Trophoblast cell (in vitro differentiated cells and primary cell): ENCODE results near the gene TESK1.
"Not testable (repeated sequence)": the region's sequence is repeated elsewhere in the genome, so short reads cannot be mapped to it uniquely, and the experiment has no call there.

ENCODE experiments used
- DNase-seq, 2 donors: peaks; one replicate each; pipeline ENCODE4 v3.0.0-alpha.2; 2016
- H2AFZ ChIP-seq: 2 replicates; pipeline ENCODE4 v1.6.1; 2013; ENCODE audit warnings: low read length, moderate library complexity, mild to moderate bottlenecking; ENCODE audit not compliant: insufficient read depth, poor library complexity
- H2AK5ac ChIP-seq: 2 replicates; pipeline ENCODE4 v1.6.1; 2013; ENCODE audit warnings: mild to moderate bottlenecking, low read length
- H2BK120ac ChIP-seq: 2 replicates; pipeline ENCODE4 v1.6.1; 2013; ENCODE audit warnings: low read length, mild to moderate bottlenecking, moderate library complexity; ENCODE audit not compliant: insufficient read depth, poor library complexity
- H2BK12ac ChIP-seq: 2 replicates; pipeline ENCODE4 v1.6.1; 2013; ENCODE audit warnings: mild to moderate bottlenecking, low read length, moderate library complexity
- H2BK5ac ChIP-seq: 2 replicates; pipeline ENCODE4 v1.6.1; 2013; ENCODE audit warnings: low read length, low read depth, moderate library complexity, mild to moderate bottlenecking; ENCODE audit not compliant: poor library complexity
- H3K14ac ChIP-seq: 2 replicates; pipeline ENCODE4 v1.6.1; 2013; ENCODE audit warnings: mild to moderate bottlenecking, low read length
- H3K18ac ChIP-seq: 2 replicates; pipeline ENCODE4 v1.6.1; 2013; ENCODE audit warnings: mild to moderate bottlenecking, low read length
- H3K23ac ChIP-seq: 2 replicates; pipeline ENCODE4 v1.6.1; 2013; ENCODE audit warnings: low read length
- H3K27ac ChIP-seq: 2 replicates; pipeline ENCODE4 v1.5.1; 2013; ENCODE audit warnings: low read depth, mild to moderate bottlenecking, inconsistent platforms, low read length, moderate library complexity
- H3K27me3 ChIP-seq: 2 replicates; pipeline ENCODE4 v1.6.1; 2013; ENCODE audit warnings: inconsistent platforms, mild to moderate bottlenecking, low read length, moderate library complexity; ENCODE audit not compliant: insufficient read depth
- H3K36me3 ChIP-seq, 2 experiments: 1 replicate in 1 of 2; 2 replicates in 1 of 2; pipeline ENCODE4 v1.6.1; 2013; ENCODE audit warnings: low read length in 2 of 2, mild to moderate bottlenecking in 2 of 2, moderate library complexity in 1 of 2; ENCODE audit not compliant: insufficient read depth in 2 of 2, control insufficient read depth in 1 of 2
- H3K4ac ChIP-seq: 2 replicates; pipeline ENCODE4 v1.6.1; 2013; ENCODE audit warnings: low read depth, mild to moderate bottlenecking, low read length, moderate library complexity
- H3K4me1 ChIP-seq, 2 experiments: 1 replicate in 1 of 2; 2 replicates in 1 of 2; pipeline ENCODE4 v1.6.1; 2013; ENCODE audit warnings: low read length in 2 of 2, mild to moderate bottlenecking in 2 of 2, moderate library complexity in 1 of 2; ENCODE audit not compliant: insufficient read depth in 2 of 2, control insufficient read depth in 1 of 2
- H3K4me2 ChIP-seq: 2 replicates; pipeline ENCODE4 v1.6.1; 2013; ENCODE audit warnings: inconsistent platforms, mild to moderate bottlenecking, low read length, moderate library complexity
- H3K4me3 ChIP-seq: 2 replicates; pipeline ENCODE4 v1.5.1; 2013; ENCODE audit warnings: mild to moderate bottlenecking, low read depth, low read length, inconsistent platforms
- H3K79me1 ChIP-seq: one replicate; pipeline ENCODE4 v1.6.1; 2013; ENCODE audit warnings: low read length
- H3K79me2 ChIP-seq: 2 replicates; pipeline ENCODE4 v1.6.1; 2013; ENCODE audit warnings: low read length, mild to moderate bottlenecking; ENCODE audit not compliant: control insufficient read depth, insufficient read depth, poor library complexity
- H3K9ac ChIP-seq: 2 replicates; pipeline ENCODE4 v1.6.1; 2013; ENCODE audit warnings: mild to moderate bottlenecking, low read length
- H3K9me3 ChIP-seq: 2 replicates; pipeline ENCODE4 v1.6.1; 2013; ENCODE audit warnings: low read depth, mild to moderate bottlenecking, control low read depth, inconsistent platforms, low read length; ENCODE audit not compliant: insufficient read depth
- H4K12ac ChIP-seq: 2 replicates; pipeline ENCODE4 v1.6.1; 2013; ENCODE audit warnings: low read depth, mild to moderate bottlenecking, low read length, moderate library complexity
- H4K8ac ChIP-seq: 2 replicates; pipeline ENCODE4 v1.6.1; 2013; ENCODE audit warnings: low read depth, mild to moderate bottlenecking, low read length, moderate library complexity
- H4K91ac ChIP-seq: one replicate; pipeline ENCODE4 v1.6.1; 2013; ENCODE audit warnings: low read depth, mild to moderate bottlenecking, low read length, moderate library complexity
- WGBS: extraction: QIAGEN DNeasy Blood & Tissue Kit; methylation state at CpG from one replicate; pipeline ENCODE4 v1.1.7; 2013; ENCODE audit warnings: missing lambda C conversion rate; ENCODE audit not compliant: insufficient read length, insufficient coverage; ENCODE audit errors: extremely low coverage; 5-methylcytosine and 5-hydroxymethylcytosine counted together

Gene TESK1

DNA sequence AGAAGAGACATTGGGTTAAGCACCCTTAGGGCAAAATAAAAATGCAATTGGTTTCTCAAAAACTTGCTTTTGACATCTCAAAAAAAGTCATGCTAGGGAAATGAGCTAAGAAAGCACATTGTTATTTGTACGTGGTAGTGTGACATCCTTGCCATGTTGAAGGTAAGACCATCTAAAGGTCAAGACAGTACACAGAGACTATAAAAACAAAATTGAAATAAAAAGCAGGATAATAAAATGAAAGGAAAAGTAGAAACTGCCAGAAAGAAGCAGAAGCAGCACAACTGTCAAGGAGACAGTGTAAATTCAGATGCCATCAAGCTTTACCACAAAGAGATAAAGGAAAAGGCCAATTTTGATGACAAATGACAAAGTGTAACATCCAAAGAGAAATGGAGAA is 34.2 kb downstream of the TESK1 start:
- H4K12ac ChIP-seq, H2AFZ ChIP-seq, H3K9ac ChIP-seq, H3K23ac ChIP-seq, H2BK5ac ChIP-seq, H2BK12ac ChIP-seq, H3K14ac ChIP-seq, H3K4me1 ChIP-seq, H3K4ac ChIP-seq, H3K79me2 ChIP-seq, H3K27ac ChIP-seq, H3K9me3 ChIP-seq, H3K18ac ChIP-seq, DNase-seq, H2AK5ac ChIP-seq, H3K36me3 ChIP-seq, H2BK120ac ChIP-seq, H3K4me3 ChIP-seq, H4K8ac ChIP-seq, H4K91ac ChIP-seq, H3K27me3 ChIP-seq, H3K79me1 ChIP-seq, H3K4me2 ChIP-seq: not testable (repeated sequence)
- WGBS: no CpG with 5 or more reads among the region's 1 CpG

DNA sequence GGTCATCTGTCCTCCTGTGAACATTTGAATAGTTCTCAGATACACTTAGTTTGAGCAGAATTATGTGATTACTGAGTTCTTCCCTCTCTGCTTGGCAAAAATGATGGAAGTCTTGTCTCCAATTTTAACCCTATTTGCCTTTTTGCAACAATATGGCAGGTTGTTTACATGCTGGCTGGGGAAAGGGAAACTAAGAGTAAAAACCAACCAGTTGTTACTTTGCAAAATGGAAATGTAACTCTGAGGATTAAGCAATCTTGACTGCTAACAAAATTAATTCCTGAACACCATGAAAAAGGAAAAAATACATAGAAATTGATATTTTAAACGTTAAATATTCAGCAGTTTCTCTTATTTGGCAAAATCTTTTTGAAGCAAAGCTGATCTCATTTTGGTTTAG is 34.6 kb downstream of the TESK1 start:
- no peak overlapping the region for H4K8ac ChIP-seq
- no peak overlapping the region for H2BK120ac ChIP-seq
- no peak overlapping the region for H3K4me3 ChIP-seq
- H4K12ac ChIP-seq: no peak overlapping the region
- no peak overlapping the region for H3K14ac ChIP-seq
- no peak for DNase-seq
- no peak overlapping the region for H2AK5ac ChIP-seq
- no peak overlapping the region for H3K18ac ChIP-seq
- H3K4ac ChIP-seq: no peak overlapping the region
- no peak overlapping the region for H3K4me2 ChIP-seq
- no peak overlapping the region for H2AFZ ChIP-seq
- no peak overlapping the region for H4K91ac ChIP-seq
- no peaks in the 10 kb centered on the region for H3K4me1 ChIP-seq
- peaks cover 2% of the 10 kb centered on the region for H3K9me3 ChIP-seq
- WGBS: no CpG with 5 or more reads among the region's 1 CpG
- no peak overlapping the region for H2BK5ac ChIP-seq
- H3K9ac ChIP-seq: no peak overlapping the region
- H3K27me3 ChIP-seq: no peaks in the 10 kb centered on the region
- no peaks in the 10 kb centered on the region for H3K79me1 ChIP-seq
- H3K36me3 ChIP-seq: no peaks in the 10 kb centered on the region
- no peak overlapping the region for H3K23ac ChIP-seq
- H2BK12ac ChIP-seq: no peak overlapping the region
- H3K79me2 ChIP-seq: no peaks in the 10 kb centered on the region
- no peak overlapping the region for H3K27ac ChIP-seq

DNA sequence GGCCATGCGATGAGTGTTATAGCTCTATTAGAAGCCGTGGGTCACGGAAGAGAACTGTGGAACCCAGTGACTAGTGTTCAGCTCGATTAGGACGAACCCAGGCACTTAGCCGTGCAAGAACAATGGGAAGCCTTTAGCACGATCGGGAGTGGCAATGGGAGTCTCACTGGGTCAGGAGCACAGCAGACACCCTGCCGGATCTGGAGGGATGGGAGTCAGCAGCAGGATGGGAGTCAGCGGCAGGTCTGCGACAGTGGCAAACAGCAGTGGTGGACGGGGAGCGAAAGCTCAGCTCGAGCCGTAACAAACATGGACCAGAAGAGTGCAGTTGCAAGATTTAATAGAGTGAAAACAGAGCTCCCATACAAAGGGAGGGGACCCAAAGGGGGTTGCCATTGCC is 35.4 kb downstream of the TESK1 start:
- H2BK5ac ChIP-seq, H3K4ac ChIP-seq, H4K91ac ChIP-seq, H2BK120ac ChIP-seq, H3K9me3 ChIP-seq, H3K4me3 ChIP-seq, H3K4me1 ChIP-seq, H2AFZ ChIP-seq, H3K27me3 ChIP-seq, H2AK5ac ChIP-seq, H2BK12ac ChIP-seq, H3K18ac ChIP-seq, H3K36me3 ChIP-seq, H4K8ac ChIP-seq, H3K79me2 ChIP-seq, H3K4me2 ChIP-seq, H3K79me1 ChIP-seq, H3K23ac ChIP-seq, H3K14ac ChIP-seq, H4K12ac ChIP-seq, DNase-seq, H3K27ac ChIP-seq, H3K9ac ChIP-seq: not testable (repeated sequence)
- no CpG with 5 or more reads among the region's 15 CpGs for WGBS

DNA sequence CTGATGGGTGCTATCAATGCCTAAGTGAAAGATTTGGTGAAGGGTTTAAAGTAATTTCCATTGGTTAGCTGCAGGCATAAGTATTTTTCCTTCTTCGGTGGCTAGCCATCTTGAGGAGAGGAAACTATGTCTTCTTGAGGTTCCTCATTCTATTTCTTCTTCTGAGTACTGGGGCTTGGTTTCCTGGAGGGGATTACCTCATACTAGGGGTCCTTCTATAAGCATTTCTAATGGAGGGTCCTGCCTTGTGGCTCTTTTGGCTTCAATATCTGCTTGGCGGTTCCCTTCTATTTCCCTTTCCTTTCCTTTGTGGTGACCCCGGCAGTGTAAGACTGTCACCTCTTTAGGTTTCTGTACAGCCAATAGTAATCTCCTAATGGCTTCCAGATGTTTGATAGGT is 36.4 kb downstream of the TESK1 start:
- WGBS: no CpG with 5 or more reads among the region's 3 CpGs
- H3K18ac ChIP-seq: not testable (repeated sequence)

More for the DNA sequence above, 36.4 kb downstream of the TESK1 start:
- H3K27me3 ChIP-seq, H2BK5ac ChIP-seq, H3K14ac ChIP-seq, H3K4me1 ChIP-seq, H3K9me3 ChIP-seq, H2BK12ac ChIP-seq, H3K4me2 ChIP-seq, H3K9ac ChIP-seq, H3K27ac ChIP-seq, H3K4ac ChIP-seq, H4K12ac ChIP-seq, H2AFZ ChIP-seq, H3K79me1 ChIP-seq, DNase-seq, H3K79me2 ChIP-seq, H4K8ac ChIP-seq, H3K23ac ChIP-seq, H2AK5ac ChIP-seq, H3K4me3 ChIP-seq, H4K91ac ChIP-seq, H2BK120ac ChIP-seq, H3K36me3 ChIP-seq: not testable (repeated sequence)
